Panc1 (cell line): Measurements from ENCODE around the gene LRFN2. TPM values are rescaled to one million over a fixed set of nuclear protein-coding genes. Genes with fewer than 3 reads are reported as not detected.

Source experiments
- ATAC-seq: fragments of 200-7000 bp; cut with Tn5 transposase; 2 replicates; pipeline ENCODE4 v1.9.1; 2020; ENCODE audit warnings: mild to moderate bottlenecking, moderate library complexity
- BruUV-seq: library from RNA; stranded (reverse); fragments of 400-500 nt; replicated peaks from 2 replicates; lab custom pipeline; 2021; lab: Mats Ljungman, UMichigan
- CTCF ChIA-PET: fragments of 300-600 bp; sonication (Branson Sonifier 250); formaldehyde crosslinking; loops from one replicate; lab custom pipeline; 2022; ENCODE audit warnings: antibody characterized with exemption; lab: Charles Lee
- POLR2A ChIA-PET: fragments of 300-600 bp; sonication (Branson Sonifier 250); formaldehyde crosslinking; loops from one replicate; lab custom pipeline; 2022; ENCODE audit warnings: antibody characterized with exemption; lab: Charles Lee
- DNase-seq: peaks from one replicate; pipeline ENCODE4 v3.0.0-alpha.2; 2010; ENCODE audit warnings: low read depth, low spot score
- H3K27ac ChIP-seq: 2 replicates; pipeline ENCODE4 v1.5.1; 2011; ENCODE audit warnings: mild to moderate bottlenecking, low read length, inconsistent platforms
- H3K27me3 ChIP-seq: fragments of 200-500 bp; sonication (Bioruptor generic); 2 replicates; pipeline ENCODE4 v1.6.0; 2014; ENCODE audit warnings: low read length, inconsistent platforms; ENCODE audit not compliant: control insufficient read depth, insufficient read depth
- H3K36me3 ChIP-seq: fragments of 200-500 bp; sonication (Bioruptor generic); 2 replicates; pipeline ENCODE4 v1.5.1; 2014; ENCODE audit warnings: inconsistent platforms, mild to moderate bottlenecking, low read length, moderate library complexity; ENCODE audit not compliant: control insufficient read depth, insufficient read depth
- H3K4me1 ChIP-seq: 2 replicates; pipeline ENCODE4 v1.5.1; 2011; ENCODE audit warnings: inconsistent platforms, mild to moderate bottlenecking, low read length, moderate library complexity; ENCODE audit not compliant: control insufficient read depth, insufficient read depth
- H3K4me3 ChIP-seq, 2 experiments: 2 replicates each; pipeline ENCODE4 v1.5.1; 2011 to 2012; ENCODE audit warnings: low read depth in 2 of 2, low read length in 2 of 2, mild to moderate bottlenecking in 2 of 2, inconsistent platforms in 1 of 2, moderate library complexity in 1 of 2
- H3K9me3 ChIP-seq: fragments of 200-500 bp; sonication (Bioruptor generic); 2 replicates; pipeline ENCODE4 v1.5.1; 2014; ENCODE audit warnings: low read depth, mild to moderate bottlenecking, inconsistent platforms, low read length, moderate library complexity; ENCODE audit not compliant: control insufficient read depth, insufficient read depth
- POLR2AphosphoS5 ChIP-seq: IDR thresholded peaks from 2 replicates; pipeline ENCODE4 v1.6.1; 2012; ENCODE audit warnings: mild to moderate bottlenecking, low read depth, low read length, moderate library complexity
- SIN3A ChIP-seq: IDR thresholded peaks from 2 replicates; pipeline ENCODE4 v1.6.1; 2012; ENCODE audit warnings: low read depth, mild to moderate bottlenecking, low read length, moderate library complexity, borderline replicate concordance; ENCODE audit not compliant: insufficient read depth
- TCF7L2 ChIP-seq: IDR thresholded peaks from 2 replicates; pipeline ENCODE4 v1.6.1; 2011; ENCODE audit warnings: mild to moderate bottlenecking, low read depth, low read length, inconsistent platforms
- in situ Hi-C: cut with HindIII; loops from 2 replicates; pipeline ENCODE4 v1.10.0; 2016; ENCODE audit warnings: low sequenced_read_pairs, low pct_unique_long_range_greater_than_20kb
- intact Hi-C: fragments of 100-400 bp; cut with micrococcal nuclease; formaldehyde crosslinking; loops from one replicate; pipeline ENCODE4 v1.10.0; 2022; ENCODE audit not compliant: unreplicated experiment
- total RNA-seq: library from RNA; stranded (reverse); gene quantifications from one replicate; pipeline ENCODE4 v1.2.1, GENCODE V29; 2021; ENCODE audit not compliant: unreplicated experiment
- TF ChIP-seq, protein P1 (sequence below), 2 experiments: IDR thresholded peaks; 2 replicates each; pipeline ENCODE4 v1.6.1; 2011 to 2012; ENCODE audit warnings: low read depth in 2 of 2, control low read depth in 1 of 2, low read length in 1 of 2, mild to moderate bottlenecking in 1 of 2, moderate library complexity in 1 of 2; ENCODE audit not compliant: insufficient read depth in 1 of 2
- TF ChIP-seq, protein P2 (sequence below): fragments of 450-650 bp; IDR thresholded peaks from 2 replicates; pipeline ENCODE4 v1.5.1; 2017; ENCODE audit warnings: mild to moderate bottlenecking

LRFN2 gene
- total RNA-seq, 1 experiment from 2014 or later: 0.05 TPM

DNA sequence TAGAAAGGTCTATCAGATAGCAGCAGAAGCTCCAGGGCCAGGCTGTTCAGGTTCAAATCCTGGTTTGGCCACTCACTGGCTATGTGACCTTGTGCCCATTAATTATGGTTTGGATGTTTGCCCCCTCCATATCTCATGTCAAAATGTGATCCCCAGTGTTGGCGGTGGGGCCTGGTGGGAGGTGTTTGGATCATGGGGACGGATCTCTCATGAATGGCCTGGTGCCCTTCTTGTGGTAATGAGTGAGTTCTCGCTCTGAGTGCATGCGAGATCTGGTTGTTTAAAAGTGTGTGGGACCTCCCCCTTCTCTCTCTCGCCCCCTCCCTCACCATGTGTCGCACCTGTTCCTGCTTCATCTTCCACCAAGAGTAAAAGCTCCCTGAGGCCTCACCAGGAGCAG is 240.9 kb downstream of the LRFN2 start:
- in situ Hi-C loops: no loop called here
- ChIA-PET POLR2A (no interaction called here), CTCF (no interaction called here)
- H3K27me3 ChIP-seq: no peaks in the 10 kb centered on the region; the same call in 1 of the 2 replicates
- TF ChIP-seq TCF7L2 (no peak), POLR2AphosphoS5 (no peak), SIN3A (no peak)
- TF ChIP-seq, protein P1, sequence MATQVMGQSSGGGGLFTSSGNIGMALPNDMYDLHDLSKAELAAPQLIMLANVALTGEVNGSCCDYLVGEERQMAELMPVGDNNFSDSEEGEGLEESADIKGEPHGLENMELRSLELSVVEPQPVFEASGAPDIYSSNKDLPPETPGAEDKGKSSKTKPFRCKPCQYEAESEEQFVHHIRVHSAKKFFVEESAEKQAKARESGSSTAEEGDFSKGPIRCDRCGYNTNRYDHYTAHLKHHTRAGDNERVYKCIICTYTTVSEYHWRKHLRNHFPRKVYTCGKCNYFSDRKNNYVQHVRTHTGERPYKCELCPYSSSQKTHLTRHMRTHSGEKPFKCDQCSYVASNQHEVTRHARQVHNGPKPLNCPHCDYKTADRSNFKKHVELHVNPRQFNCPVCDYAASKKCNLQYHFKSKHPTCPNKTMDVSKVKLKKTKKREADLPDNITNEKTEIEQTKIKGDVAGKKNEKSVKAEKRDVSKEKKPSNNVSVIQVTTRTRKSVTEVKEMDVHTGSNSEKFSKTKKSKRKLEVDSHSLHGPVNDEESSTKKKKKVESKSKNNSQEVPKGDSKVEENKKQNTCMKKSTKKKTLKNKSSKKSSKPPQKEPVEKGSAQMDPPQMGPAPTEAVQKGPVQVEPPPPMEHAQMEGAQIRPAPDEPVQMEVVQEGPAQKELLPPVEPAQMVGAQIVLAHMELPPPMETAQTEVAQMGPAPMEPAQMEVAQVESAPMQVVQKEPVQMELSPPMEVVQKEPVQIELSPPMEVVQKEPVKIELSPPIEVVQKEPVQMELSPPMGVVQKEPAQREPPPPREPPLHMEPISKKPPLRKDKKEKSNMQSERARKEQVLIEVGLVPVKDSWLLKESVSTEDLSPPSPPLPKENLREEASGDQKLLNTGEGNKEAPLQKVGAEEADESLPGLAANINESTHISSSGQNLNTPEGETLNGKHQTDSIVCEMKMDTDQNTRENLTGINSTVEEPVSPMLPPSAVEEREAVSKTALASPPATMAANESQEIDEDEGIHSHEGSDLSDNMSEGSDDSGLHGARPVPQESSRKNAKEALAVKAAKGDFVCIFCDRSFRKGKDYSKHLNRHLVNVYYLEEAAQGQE (IDR thresholded peaks at IDR 0.05; ENCODE audit: insufficient read depth in 1 of 2, low read depth in 2 of 2, low read length in 1 of 2): no peak
- TF ChIP-seq, protein P2, sequence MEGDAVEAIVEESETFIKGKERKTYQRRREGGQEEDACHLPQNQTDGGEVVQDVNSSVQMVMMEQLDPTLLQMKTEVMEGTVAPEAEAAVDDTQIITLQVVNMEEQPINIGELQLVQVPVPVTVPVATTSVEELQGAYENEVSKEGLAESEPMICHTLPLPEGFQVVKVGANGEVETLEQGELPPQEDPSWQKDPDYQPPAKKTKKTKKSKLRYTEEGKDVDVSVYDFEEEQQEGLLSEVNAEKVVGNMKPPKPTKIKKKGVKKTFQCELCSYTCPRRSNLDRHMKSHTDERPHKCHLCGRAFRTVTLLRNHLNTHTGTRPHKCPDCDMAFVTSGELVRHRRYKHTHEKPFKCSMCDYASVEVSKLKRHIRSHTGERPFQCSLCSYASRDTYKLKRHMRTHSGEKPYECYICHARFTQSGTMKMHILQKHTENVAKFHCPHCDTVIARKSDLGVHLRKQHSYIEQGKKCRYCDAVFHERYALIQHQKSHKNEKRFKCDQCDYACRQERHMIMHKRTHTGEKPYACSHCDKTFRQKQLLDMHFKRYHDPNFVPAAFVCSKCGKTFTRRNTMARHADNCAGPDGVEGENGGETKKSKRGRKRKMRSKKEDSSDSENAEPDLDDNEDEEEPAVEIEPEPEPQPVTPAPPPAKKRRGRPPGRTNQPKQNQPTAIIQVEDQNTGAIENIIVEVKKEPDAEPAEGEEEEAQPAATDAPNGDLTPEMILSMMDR: no peak
- no peak overlapping the region for H3K27ac ChIP-seq
- BruUV-seq: no TSS peak
- intact Hi-C loops: no loop called here
- no peak overlapping the region for H3K4me3 ChIP-seq
- DNase-seq (no peak), ATAC-seq (no peak)
- no peaks in the 10 kb centered on the region for H3K36me3 ChIP-seq
- H3K9me3 ChIP-seq: no peaks in the 10 kb centered on the region
- no peaks in the 10 kb centered on the region for H3K4me1 ChIP-seq

DNA sequence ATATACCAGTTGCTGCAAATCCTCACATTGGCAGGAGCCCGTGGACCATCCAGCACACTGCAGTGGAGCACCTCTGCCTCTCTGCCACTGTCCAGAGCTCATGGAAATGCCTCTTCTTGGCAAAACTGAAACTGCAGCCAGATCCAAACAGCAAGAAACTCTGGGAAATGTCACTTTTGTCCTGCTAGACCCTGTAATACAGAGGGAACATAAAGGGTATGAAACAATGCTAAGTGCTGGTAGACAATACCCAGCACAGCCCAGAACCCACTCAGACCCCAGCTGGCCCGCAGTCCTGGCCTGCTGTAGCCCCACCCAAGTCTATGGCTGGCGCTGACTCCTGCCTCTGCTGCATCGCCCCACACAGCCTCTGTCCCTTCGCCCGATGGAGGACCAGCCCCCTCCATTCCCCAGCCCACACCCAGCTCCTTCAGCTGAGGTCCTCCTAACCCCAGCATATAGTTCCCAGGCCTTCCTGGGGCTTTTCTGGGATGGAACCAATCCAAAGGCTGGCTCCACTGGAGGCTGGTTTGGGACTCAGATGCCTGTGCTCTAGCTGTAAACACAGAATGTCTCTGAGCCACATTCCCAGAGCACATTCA is 242.5 kb downstream of the LRFN2 start:
- no peaks in the 10 kb centered on the region for H3K36me3 ChIP-seq
- H3K27ac ChIP-seq: no peak overlapping the region
- DNase-seq: no peak
- H3K9me3 ChIP-seq: no peaks in the 10 kb centered on the region
- intact Hi-C loops: no loop called here
- H3K4me3 ChIP-seq: no peak overlapping the region
- ChIA-PET CTCF (interaction anchor here (0.7 kb wide), 1 partner anchor 440 kb away, joined by 3 read pairs; no protein-coding TSS in a partner anchor), POLR2A (no interaction called here)
- H3K4me1 ChIP-seq: no peaks in the 10 kb centered on the region
- no peak for ATAC-seq
- H3K27me3 ChIP-seq: peaks cover 3% of the 10 kb centered on the region; the same call in 1 of the 2 replicates
- no TSS peak for BruUV-seq
- in situ Hi-C loops: no loop called here
- no peak for TF ChIP-seq SIN3A
- TF ChIP-seq POLR2AphosphoS5: no peak
- TF ChIP-seq TCF7L2: no peak
- TF ChIP-seq, protein P1 (IDR thresholded peaks at IDR 0.05; ENCODE audit: insufficient read depth in 1 of 2, low read depth in 2 of 2, low read length in 1 of 2): no peak
- TF ChIP-seq, protein P2: no peak
